ENCODE data around the gene TUBA3D.
"Not testable (repeated sequence)": the region's sequence is repeated elsewhere in the genome, so short reads cannot be mapped to it uniquely, and the experiment has no call there.

DNA sequence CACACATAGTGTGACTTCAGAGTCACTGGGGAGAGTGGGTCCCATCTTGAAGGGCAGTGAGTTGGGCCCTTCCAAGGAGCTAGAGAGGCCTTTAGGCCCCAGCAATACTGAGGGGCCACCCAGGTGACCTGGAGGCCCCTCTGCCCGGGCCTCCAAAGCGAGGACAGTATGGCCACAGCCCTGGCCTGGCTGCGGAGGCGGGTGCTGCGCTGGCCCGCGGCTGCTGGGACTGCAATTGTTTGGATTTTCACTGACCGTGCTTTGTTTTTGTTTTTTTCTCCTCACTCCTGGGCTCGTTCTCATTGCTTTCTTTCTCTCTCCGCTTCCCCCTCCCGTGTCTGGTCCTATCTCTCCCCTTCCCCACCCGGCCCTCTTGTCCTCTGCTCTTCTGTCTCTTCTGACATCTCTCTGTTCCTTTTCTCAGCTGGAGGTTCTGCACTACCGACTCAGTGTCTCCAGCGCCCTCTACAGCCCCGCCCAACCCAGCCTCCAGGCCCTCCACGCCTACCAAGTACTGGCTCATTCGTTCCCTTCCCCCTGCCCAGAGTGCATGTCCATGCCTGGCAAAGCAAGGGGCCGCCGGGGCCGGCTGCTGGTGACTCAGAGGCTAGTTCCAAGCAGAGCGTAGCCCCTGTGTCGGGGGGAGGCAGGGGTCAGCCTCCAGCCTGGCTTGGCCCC, 35.5 kb downstream of the TUBA3D start:
- TF ChIP-seq, protein P1, sequence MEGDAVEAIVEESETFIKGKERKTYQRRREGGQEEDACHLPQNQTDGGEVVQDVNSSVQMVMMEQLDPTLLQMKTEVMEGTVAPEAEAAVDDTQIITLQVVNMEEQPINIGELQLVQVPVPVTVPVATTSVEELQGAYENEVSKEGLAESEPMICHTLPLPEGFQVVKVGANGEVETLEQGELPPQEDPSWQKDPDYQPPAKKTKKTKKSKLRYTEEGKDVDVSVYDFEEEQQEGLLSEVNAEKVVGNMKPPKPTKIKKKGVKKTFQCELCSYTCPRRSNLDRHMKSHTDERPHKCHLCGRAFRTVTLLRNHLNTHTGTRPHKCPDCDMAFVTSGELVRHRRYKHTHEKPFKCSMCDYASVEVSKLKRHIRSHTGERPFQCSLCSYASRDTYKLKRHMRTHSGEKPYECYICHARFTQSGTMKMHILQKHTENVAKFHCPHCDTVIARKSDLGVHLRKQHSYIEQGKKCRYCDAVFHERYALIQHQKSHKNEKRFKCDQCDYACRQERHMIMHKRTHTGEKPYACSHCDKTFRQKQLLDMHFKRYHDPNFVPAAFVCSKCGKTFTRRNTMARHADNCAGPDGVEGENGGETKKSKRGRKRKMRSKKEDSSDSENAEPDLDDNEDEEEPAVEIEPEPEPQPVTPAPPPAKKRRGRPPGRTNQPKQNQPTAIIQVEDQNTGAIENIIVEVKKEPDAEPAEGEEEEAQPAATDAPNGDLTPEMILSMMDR (IDR thresholded peaks at IDR 0.05; ENCODE audit: poor library complexity) = peak; percentile 3
- not testable (repeated sequence) for TF ChIP-seq EZH2 (IDR thresholded peaks at IDR 0.05; ENCODE audit: borderline replicate concordance)
